SJSA1 (cell line): ENCODE data around the gene SUN1. TPM values are rescaled to one million over a fixed set of nuclear protein-coding genes. Genes with fewer than 3 reads are reported as not detected.
"Not testable (repeated sequence)": the region's sequence is repeated elsewhere in the genome, so short reads cannot be mapped to it uniquely, and the experiment has no call there.

Source experiments
- DNase-seq, 2 experiments: peaks; one replicate each; pipeline ENCODE4 v3.0.0-alpha.2; 2015 to 2020; ENCODE audit warnings: low spot score in 2 of 2, low read depth in 1 of 2
- H3K27ac ChIP-seq: fragments of 250-450 bp; sonication (Bioruptor Pico); 2 replicates; pipeline ENCODE4 v1.5.1; 2020; ENCODE audit warnings: mild to moderate bottlenecking, moderate library complexity
- H3K27me3 ChIP-seq: fragments of 250-450 bp; sonication (Bioruptor Pico); replicated peaks from 2 replicates; pipeline ENCODE4 v1.5.1; 2020; ENCODE audit warnings: mild to moderate bottlenecking, moderate library complexity
- H3K36me3 ChIP-seq: fragments of 250-450 bp; sonication (Bioruptor Pico); 2 replicates; pipeline ENCODE4 v1.5.1; 2020; ENCODE audit warnings: mild to moderate bottlenecking
- H3K4me1 ChIP-seq: fragments of 250-450 bp; sonication (Bioruptor Pico); replicated peaks from 2 replicates; pipeline ENCODE4 v1.6.1; 2021; ENCODE audit warnings: mild to moderate bottlenecking
- H3K4me3 ChIP-seq: fragments of 250-450 bp; sonication (Bioruptor Pico); 2 replicates; pipeline ENCODE4 v1.5.1; 2020; ENCODE audit warnings: mild to moderate bottlenecking
- H3K9me3 ChIP-seq: fragments of 250-450 bp; sonication (Bioruptor Pico); replicated peaks from 2 replicates; pipeline ENCODE4 v1.5.1; 2020; ENCODE audit warnings: mild to moderate bottlenecking
- total RNA-seq: library from RNA; depleted of rRNA; stranded (reverse); fragments of >200 nt; shearing (Covaris generic); gene quantifications from 2 replicates; pipeline ENCODE4 v1.2.3, GENCODE V29; 2014

SUN1 gene
- total RNA-seq, 1 experiment from 2014 or later = 115 TPM

DNA sequence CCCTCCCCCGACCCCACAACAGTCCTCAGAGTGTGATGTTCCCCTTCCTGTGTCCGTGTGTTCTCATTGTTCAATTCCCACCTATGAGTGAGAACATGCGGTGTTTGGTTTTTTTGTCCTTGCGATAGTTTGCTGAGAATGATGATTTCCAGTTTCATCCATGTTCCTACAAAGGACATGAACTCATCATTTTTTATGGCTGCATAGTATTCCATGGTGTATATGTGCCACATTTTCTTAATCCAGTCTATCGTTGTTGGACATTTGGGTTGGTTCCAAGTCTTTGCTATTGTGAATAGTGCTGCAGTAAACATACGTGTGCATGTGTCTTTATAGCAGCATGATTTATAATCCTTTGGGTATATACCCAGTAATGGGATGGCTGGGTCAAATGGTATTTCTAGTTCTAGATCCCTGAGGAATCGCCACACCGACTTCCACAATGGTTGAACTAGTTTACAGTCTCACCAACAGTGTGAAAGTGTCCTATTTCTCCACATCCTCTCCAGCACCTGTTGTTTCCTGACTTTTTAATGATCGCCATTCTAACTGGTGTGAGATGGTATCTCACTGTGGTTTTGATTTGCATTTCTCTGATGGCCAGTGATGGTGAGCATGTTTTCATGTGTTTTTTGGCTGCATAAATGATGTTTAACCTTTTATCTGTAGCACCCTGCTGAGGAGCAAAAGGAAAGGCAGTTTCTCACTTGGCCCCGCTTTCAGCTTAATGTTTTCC lies 35.7 kb upstream of the SUN1 start:
- H3K36me3 ChIP-seq, H3K9me3 ChIP-seq, H3K27ac ChIP-seq, H3K4me3 ChIP-seq, H3K27me3 ChIP-seq, DNase-seq, H3K4me1 ChIP-seq: not testable (repeated sequence)

DNA sequence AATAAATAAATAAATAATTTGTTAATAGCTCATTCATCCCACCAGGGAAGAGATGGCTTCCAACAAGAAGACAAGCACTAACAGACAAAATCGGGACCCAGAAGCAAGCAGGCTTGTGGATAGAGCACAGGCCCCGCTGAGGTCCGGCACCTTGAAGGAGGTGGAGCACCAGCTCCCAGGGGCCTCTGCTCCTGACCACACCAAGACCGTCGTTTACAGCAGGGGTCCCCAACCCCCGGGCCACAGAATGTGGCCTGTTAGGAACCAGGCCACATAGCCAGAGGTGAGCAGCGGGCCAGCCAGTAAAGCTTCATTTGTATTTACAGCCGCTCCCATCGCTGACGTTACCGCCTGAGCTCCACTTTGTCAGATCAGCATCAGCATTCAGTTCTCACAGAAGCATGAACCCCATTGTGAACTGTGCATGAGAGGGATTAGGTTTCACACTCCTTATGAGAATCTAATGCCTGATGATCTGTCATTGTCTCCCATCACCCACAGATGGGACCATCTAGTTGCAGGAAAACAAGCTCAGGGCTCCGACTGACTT lies 33.3 kb upstream of the SUN1 start:
- no peak for DNase-seq
- H3K4me1 ChIP-seq = peaks cover 6% of the 10 kb centered on the region
- no peak overlapping the region for H3K27ac ChIP-seq
- H3K36me3 ChIP-seq = no peaks in the 10 kb centered on the region
- no peaks in the 10 kb centered on the region for H3K27me3 ChIP-seq
- H3K9me3 ChIP-seq = no peaks in the 10 kb centered on the region; the same call in 1 of the 2 replicates
- H3K4me3 ChIP-seq = no peak overlapping the region

DNA sequence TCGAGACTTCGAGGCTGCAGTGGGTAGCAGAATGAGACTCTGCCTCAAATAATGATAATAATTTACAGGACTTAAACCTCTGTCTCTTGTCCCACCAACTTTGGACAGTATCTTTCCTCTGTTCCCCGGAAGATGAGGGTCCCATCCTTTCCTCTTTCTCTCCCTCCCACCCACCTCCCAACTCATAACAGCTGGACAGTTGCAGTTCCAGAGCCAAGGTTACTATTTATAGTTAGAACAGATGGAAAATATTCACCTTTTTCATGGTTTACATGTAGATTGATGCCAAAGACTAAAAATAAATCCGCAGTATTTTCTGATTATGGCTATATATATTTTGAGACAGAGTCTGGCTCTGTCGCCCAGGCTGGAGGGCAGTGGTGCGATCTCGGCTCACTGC lies 31.6 kb upstream of the SUN1 start:
- no peak overlapping the region for H3K4me3 ChIP-seq
- H3K4me1 ChIP-seq = peaks cover 6% of the 10 kb centered on the region
- no peaks in the 10 kb centered on the region for H3K27me3 ChIP-seq
- no peak for DNase-seq
- no peaks in the 10 kb centered on the region for H3K36me3 ChIP-seq
- no peak overlapping the region for H3K27ac ChIP-seq
- H3K9me3 ChIP-seq = no peaks in the 10 kb centered on the region; the same call in 1 of the 2 replicates

DNA sequence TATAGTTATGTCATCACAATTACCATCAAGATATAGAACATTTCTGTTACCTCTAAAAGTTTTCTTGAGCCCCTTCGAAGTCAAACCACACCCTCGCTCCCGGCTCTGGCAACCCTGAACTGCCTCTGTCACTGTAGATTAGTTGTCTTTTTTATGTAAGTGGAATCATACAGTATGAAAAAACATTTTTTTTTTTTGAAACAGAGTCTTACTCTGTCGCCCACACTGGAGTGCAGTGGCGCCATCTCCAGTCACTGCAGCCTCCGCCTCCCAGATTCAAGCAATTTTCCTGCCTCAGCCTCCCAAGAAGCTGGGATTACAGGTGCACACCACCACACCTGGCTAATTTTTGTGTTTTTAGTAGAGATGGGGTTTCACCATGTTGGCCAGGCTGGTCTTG lies 30.9 kb upstream of the SUN1 start:
- not testable (repeated sequence) for H3K9me3 ChIP-seq, H3K4me1 ChIP-seq, H3K27ac ChIP-seq, H3K36me3 ChIP-seq, H3K4me3 ChIP-seq, DNase-seq, H3K27me3 ChIP-seq

DNA sequence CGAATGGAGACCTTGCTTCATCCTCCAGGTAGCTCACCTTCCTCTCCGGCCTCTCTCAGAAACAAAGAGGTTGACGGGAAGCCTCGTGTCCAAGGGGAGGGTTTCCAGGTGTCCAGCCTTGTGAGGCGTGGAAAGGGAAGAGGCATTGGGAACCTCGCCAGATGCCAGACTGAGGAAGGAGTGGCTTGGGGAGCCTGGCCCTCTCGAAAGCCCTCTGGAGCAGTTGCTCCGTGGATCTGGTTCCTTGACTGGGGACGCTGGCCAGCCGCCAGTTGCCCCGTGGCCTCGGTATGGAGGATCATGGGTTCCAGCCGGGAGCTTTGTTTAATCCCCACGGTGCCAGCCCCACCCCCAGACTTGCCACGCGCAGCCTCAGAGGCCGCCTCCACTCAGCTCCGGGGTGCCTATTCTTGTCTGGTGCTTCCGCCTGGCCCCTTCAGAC lies 30.3 kb upstream of the SUN1 start:
- H3K4me1 ChIP-seq = peaks cover 6% of the 10 kb centered on the region
- H3K27ac ChIP-seq = no peak overlapping the region
- no peak for DNase-seq
- no peaks in the 10 kb centered on the region; the same call in 1 of the 2 replicates for H3K9me3 ChIP-seq
- no peaks in the 10 kb centered on the region for H3K27me3 ChIP-seq
- H3K4me3 ChIP-seq = no peak overlapping the region
- no peaks in the 10 kb centered on the region for H3K36me3 ChIP-seq

DNA sequence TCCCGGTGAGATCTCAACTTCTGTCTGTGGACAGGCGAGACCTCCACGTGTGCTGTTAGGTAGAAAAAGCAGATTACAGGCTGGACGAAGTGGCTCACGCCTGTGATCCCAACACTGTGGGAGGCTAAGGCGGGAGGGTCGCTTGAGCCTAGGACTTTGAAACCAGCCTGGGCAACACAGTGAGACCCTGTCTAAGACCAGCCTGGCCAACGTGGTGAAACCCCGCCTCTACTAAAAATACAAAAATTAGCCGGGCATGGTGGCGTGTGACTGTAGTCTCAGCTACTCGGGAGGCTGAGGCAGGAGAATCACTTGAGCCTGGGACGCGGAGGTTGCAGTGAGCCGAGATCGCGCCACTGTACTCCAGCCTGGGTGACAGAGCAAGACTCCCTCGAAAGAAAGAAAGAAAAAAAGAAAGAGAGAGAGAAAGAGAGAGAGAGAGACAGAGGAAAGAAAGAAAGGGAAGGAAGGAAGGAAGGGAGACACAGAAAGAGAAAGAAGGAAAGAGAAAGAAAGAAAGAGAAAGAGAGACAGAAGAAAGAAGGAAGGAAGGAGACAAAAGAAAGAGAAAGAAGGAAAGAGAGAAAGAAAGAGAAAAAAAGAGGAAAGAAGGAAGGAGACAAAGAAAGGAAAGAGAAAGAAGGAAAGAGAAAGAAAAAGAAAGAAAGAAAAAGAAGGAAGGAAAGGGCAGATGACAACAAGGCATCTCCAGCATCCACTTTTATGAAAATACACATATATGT lies 29.6 kb upstream of the SUN1 start:
- Histone ChIP-seq H3K4me3 (no peak overlapping the region), H3K36me3 (no peaks in the 10 kb centered on the region), H3K27ac (peak overlapping the region; percentile 21; the same call in 1 of the 2 replicates), H3K4me1 (peaks cover 6% of the 10 kb centered on the region), H3K9me3 (no peaks in the 10 kb centered on the region; the same call in 1 of the 2 replicates), H3K27me3 (no peaks in the 10 kb centered on the region)
- DNase-seq = no peak

DNA sequence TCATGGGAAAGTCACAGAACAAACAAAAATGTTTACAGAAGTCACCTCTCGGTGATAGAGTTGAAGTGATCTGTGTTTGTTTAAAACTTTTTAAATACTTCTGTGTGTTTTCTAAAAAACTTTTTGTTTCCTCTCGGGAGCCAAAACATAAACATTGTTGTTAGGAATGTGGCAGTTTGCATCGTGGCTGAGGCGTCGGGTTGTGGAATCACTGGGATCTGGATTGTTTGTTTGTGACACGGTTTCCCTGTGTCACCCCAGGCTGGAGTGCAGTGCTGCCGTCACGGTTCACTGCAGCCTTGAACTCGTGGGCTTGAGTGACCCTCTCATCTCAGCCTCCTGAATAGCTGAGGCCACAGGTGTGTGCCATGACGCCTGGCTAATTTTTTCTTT lies 29.0 kb upstream of the SUN1 start:
- peaks cover 6% of the 10 kb centered on the region for H3K4me1 ChIP-seq
- H3K9me3 ChIP-seq = no peaks in the 10 kb centered on the region; the same call in 1 of the 2 replicates
- no peaks in the 10 kb centered on the region for H3K36me3 ChIP-seq
- no peak overlapping the region for H3K4me3 ChIP-seq
- H3K27me3 ChIP-seq = no peaks in the 10 kb centered on the region
- H3K27ac ChIP-seq = peak overlapping the region; percentile 21; the same call in 1 of the 2 replicates
- DNase-seq = peak in 1 of 2 experiments; percentile 65

DNA sequence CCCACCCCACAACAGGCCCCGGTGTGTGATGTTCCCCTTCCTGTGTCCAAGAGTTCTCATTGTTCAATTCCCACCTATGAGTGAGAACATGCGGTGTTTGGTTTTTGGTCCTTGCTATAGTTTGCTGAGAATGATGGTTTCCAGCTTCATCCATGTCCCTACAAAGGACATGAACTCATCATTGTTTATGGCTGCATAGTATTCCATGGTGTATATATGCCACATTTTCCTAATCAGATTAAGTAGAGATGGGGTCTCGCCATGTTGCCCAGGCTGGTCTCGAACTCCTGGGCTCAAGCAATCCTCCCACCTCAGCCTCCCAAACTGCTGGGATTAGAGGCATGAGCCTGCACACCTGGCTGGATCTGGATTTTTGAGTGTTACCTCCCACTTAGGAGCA lies 28.5 kb upstream of the SUN1 start:
- H3K27me3 ChIP-seq, DNase-seq, H3K4me3 ChIP-seq, H3K36me3 ChIP-seq, H3K27ac ChIP-seq, H3K9me3 ChIP-seq, H3K4me1 ChIP-seq: not testable (repeated sequence)

DNA sequence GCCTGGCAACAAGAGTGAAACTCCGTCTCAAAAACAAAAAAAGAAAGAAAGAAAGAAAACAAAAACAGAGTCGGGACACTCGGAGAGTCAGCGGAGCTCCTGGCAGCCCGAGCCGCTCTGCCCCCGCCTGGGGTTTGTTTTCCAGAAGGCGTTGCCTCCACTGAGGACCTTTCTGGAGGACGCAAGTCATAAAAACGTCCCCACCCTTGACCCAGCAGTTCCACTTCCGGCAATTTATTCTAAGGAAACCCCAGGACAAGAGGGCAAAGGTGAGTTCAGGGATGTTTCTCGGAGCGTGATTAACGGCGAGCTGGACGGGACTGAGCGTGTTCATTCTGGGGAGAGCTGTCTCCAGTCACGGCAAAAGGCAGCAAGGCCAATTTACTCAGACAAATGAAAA lies 27.0 kb upstream of the SUN1 start:
- no peak for DNase-seq
- no peak overlapping the region for H3K4me3 ChIP-seq
- H3K27me3 ChIP-seq = no peaks in the 10 kb centered on the region
- no peaks in the 10 kb centered on the region for H3K36me3 ChIP-seq
- peaks cover 6% of the 10 kb centered on the region for H3K4me1 ChIP-seq
- no peaks in the 10 kb centered on the region; the same call in 1 of the 2 replicates for H3K9me3 ChIP-seq
- H3K27ac ChIP-seq = no peak overlapping the region

DNA sequence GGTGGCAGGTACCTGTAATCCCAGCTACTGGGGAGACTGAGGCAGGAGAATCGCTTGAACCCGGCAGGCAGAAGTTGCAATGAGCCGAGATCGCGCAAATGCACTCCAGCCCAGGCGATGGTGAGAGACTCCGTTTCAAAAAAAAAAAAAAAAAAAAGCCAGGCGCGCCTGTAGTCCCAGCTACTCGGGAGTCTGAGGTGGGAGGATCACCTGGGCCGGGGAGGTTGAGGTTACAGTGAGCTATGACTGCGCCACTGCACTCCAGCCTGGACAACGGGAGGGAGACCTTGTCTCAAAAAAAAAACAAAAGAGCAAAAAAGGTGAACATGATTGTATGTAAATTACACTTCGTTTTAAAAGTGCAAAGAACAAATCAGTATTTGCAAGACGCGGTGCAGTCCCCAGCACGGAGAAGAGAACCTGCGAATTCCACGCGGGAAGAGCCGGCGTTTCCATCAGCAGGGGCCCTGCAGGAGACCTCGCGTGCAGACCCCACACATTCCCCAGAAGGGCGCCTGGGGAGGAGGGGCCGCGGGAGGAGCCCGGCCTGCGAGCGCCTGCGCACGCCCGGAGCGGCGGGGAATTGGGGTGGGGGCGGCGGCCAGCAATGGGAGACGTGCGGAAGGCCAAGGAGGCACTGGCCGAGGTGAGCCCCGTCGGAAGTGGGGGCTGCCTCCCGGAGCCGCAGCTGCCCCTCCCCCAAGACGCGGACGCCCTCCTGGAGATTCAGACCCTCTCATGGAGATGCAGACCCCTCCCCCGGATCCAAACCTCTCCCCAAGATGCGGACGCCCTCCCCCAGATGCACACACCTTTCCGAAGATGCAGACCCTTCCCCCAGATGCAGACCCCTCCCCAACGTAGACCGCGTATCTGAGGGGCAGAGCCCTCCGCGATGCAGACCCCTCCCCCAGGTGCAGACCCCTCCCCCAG lies 16.7 kb upstream of the SUN1 start:
- no peak for DNase-seq
- Histone ChIP-seq H3K27ac (no peak overlapping the region), H3K4me1 (peaks cover 34% of the 10 kb centered on the region), H3K36me3 (peaks cover 13% of the 10 kb centered on the region), H3K4me3 (no peak overlapping the region), H3K27me3 (no peaks in the 10 kb centered on the region), H3K9me3 (no peaks in the 10 kb centered on the region)

- Histone ChIP-seq H3K4me1 (peaks cover 37% of the 10 kb centered on the region), H3K36me3 (peaks cover 15% of the 10 kb centered on the region), H3K4me3 (peak overlapping the region; percentile 93), H3K9me3 (no peaks in the 10 kb centered on the region), H3K27me3 (no peaks in the 10 kb centered on the region), H3K27ac (no peak overlapping the region)
- DNase-seq = peak; percentile 75 to 97
Measured at GRCh38 chr7:816300-816750, 16.0 kb upstream of the SUN1 start.

GRCh38 chr7:816751-817671 lies 15.3 kb upstream of the SUN1 start:
- Histone ChIP-seq H3K4me3 (peak overlapping the region; percentile 93), H3K9me3 (no peaks in the 10 kb centered on the region), H3K27me3 (no peaks in the 10 kb centered on the region), H3K36me3 (peaks cover 16% of the 10 kb centered on the region), H3K27ac (0 out of 2 replicates have a peak overlapping the region, but pooled peaks have one; percentile 10), H3K4me1 (peaks cover 37% of the 10 kb centered on the region)
- peak in 1 of 2 experiments; percentile 24 for DNase-seq
